ENCODE measurements around the gene TRIM23. TPM values are rescaled to one million over a fixed set of nuclear protein-coding genes. Genes with fewer than 3 reads are reported as not detected.

TRIM23 gene
- total and polyA plus RNA-seq, 4 donors: 4.1 to 28.5 (median 8.1) TPM

- Histone ChIP-seq H3K27me3 (ENCODE audit: control insufficient read depth in 3 of 3, insufficient read depth in 3 of 3, low read length in 2 of 3) (no peaks in the 10 kb centered on the region), H3K27ac (ENCODE audit: low read depth in 1 of 2, low read length in 1 of 2) (no peak overlapping the region), H3K9ac (ENCODE audit: insufficient read depth in 1 of 2, low read length in 2 of 2) (no peak overlapping the region), H3K36me3 (ENCODE audit: control insufficient read depth in 4 of 4, insufficient read depth in 4 of 4, low read length in 4 of 4) (peaks cover 8 to 28% (median 25%) of the 10 kb centered on the region in 4 donors), H3K4me3 (no peak overlapping the region), H3K9me3 (ENCODE audit: control insufficient read depth in 4 of 4, insufficient read depth in 3 of 4, low read length in 3 of 4) (no peaks in the 10 kb centered on the region), H3K4me1 (ENCODE audit: control insufficient read depth in 5 of 5, insufficient read depth in 5 of 5, low read length in 5 of 5) (no peaks in the 10 kb centered on the region)
- no peak for DNase-seq
- no peak for TF ChIP-seq CTCF (IDR thresholded peaks at IDR 0.05; ENCODE audit: control extremely low read depth, extremely low read depth)
- no peak for ATAC-seq (ENCODE audit: insufficient read depth, low FRiP score)
Observed at GRCh38 chr5:65577141-65577540, 47.0 kb downstream of the TRIM23 start.

DNA sequence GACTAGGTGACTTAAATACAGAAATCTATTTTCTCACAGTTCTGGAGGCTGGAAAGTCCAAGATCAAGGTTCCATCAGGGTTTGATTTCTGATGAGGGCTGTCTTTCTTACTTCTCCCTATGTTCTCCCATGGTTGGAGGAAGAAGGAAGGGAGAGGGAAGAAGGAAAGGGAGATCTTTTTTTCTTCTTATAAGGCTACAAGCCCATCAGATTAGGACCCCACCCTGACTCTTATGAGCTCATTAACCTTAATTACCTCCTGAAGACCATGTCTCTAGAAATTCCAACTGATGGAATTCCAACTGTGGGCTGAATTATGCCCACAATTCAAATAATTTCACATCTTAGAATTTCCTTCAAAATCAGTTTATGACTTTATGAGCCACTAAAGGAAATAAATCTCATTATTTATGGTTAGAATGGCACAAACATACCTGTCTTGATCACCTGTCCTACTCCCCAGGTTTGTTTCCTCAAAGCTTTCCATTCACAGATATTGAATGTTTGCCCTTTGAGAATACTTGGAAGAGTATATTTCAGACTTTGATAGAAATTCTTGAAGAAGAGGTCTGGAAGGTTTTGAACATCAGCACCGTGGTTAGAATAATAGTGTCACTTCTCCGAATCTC lies 53.4 kb downstream of the TRIM23 start:
- TF ChIP-seq CTCF (IDR thresholded peaks at IDR 0.05; ENCODE audit: control extremely low read depth, extremely low read depth): no peak
- no peaks in the 10 kb centered on the region for H3K4me1 ChIP-seq (ENCODE audit: control insufficient read depth in 5 of 5, insufficient read depth in 5 of 5, low read length in 5 of 5)
- H3K9ac ChIP-seq (ENCODE audit: insufficient read depth in 1 of 2, low read length in 2 of 2): no peak overlapping the region
- ATAC-seq (ENCODE audit: insufficient read depth, low FRiP score) (no peak), DNase-seq (no peak)
- no peaks in the 10 kb centered on the region for H3K27me3 ChIP-seq (ENCODE audit: control insufficient read depth in 3 of 3, insufficient read depth in 3 of 3, low read length in 2 of 3)
- no peak overlapping the region for H3K4me3 ChIP-seq
- H3K9me3 ChIP-seq (ENCODE audit: control insufficient read depth in 4 of 4, insufficient read depth in 3 of 4, low read length in 3 of 4): no peaks in the 10 kb centered on the region
- 94 to 96% methylated on average over 2 of the region's 2 CpGs for WGBS, 2 donors
- no peak overlapping the region for H3K27ac ChIP-seq (ENCODE audit: low read depth in 1 of 2, low read length in 1 of 2)
- peaks cover 5 to 17% (median 12%) of the 10 kb centered on the region in 4 donors for H3K36me3 ChIP-seq (ENCODE audit: control insufficient read depth in 4 of 4, insufficient read depth in 4 of 4, low read length in 4 of 4)

DNA sequence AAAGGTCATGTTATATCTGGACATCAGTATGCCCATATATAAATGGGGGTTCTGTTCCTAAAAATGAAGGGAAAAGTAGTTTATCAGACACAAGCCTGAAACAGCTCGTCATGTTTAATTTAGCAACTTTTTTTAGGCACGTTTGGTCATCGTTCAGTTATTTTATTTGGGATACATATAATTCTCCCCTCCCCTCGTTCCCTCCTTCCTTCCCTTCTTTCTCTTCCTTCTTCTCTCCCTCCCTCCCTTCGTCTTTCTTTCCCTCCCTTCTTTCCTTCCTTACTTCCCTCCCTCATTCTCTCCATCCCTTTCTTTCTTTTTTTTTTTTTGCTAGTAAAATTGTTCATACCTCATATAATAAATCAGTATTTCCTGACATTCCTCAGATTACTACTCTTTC lies 57.6 kb downstream of the TRIM23 start:
- WGBS, 2 donors: 78 to 79% methylated on average over 5 of the region's 5 CpGs
- Histone ChIP-seq H3K36me3 (ENCODE audit: control insufficient read depth in 4 of 4, insufficient read depth in 4 of 4, low read length in 4 of 4) (peaks cover 0 to 4% (median 4%) of the 10 kb centered on the region in 4 donors), H3K9me3 (ENCODE audit: control insufficient read depth in 4 of 4, insufficient read depth in 3 of 4, low read length in 3 of 4) (no peaks in the 10 kb centered on the region), H3K27ac (ENCODE audit: low read depth in 1 of 2, low read length in 1 of 2) (no peak overlapping the region), H3K27me3 (ENCODE audit: control insufficient read depth in 3 of 3, insufficient read depth in 3 of 3, low read length in 2 of 3) (no peaks in the 10 kb centered on the region), H3K4me3 (no peak overlapping the region), H3K4me1 (ENCODE audit: control insufficient read depth in 5 of 5, insufficient read depth in 5 of 5, low read length in 5 of 5) (peaks cover 0 to 23% (median 4%) of the 10 kb centered on the region in 5 donors), H3K9ac (ENCODE audit: insufficient read depth in 1 of 2, low read length in 2 of 2) (no peak overlapping the region)
- TF ChIP-seq CTCF (IDR thresholded peaks at IDR 0.05; ENCODE audit: control extremely low read depth, extremely low read depth): no peak
- ATAC-seq (ENCODE audit: insufficient read depth, low FRiP score): no peak
- DNase-seq: no peak

DNA sequence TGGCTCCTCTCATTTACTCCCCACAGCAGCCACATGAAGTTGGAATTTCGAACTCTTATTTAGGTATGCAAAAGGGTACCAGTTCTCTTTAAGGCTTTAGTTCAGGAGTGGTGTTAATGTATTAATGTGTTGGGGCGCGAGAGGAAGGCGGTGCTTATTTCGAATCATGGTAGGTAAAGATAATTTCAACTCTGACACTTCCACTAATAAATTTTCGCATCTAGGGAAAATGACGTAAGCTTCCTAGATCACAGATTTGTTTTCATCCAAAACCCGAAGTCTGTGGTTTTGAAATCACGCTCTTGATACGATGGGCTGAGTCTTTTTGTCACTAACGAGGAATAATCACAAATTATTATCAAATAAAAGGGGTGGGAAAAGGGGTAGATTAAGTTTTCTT lies 60.4 kb downstream of the TRIM23 start:
- H3K36me3 ChIP-seq (ENCODE audit: control insufficient read depth in 4 of 4, insufficient read depth in 4 of 4, low read length in 4 of 4): peaks cover 0 to 6% (median 1%) of the 10 kb centered on the region in 4 donors
- 2 to 5% methylated on average over 11 of the region's 11 CpGs for WGBS, 2 donors
- no peak for ATAC-seq (ENCODE audit: insufficient read depth, low FRiP score)
- no peak overlapping the region for H3K27ac ChIP-seq (ENCODE audit: low read depth in 1 of 2, low read length in 1 of 2)
- H3K27me3 ChIP-seq (ENCODE audit: control insufficient read depth in 3 of 3, insufficient read depth in 3 of 3, low read length in 2 of 3): no peaks in the 10 kb centered on the region
- DNase-seq: no peak
- no peak for TF ChIP-seq CTCF (IDR thresholded peaks at IDR 0.05; ENCODE audit: control extremely low read depth, extremely low read depth)
- peak overlapping the region; percentile 96 for H3K4me3 ChIP-seq
- H3K9me3 ChIP-seq (ENCODE audit: control insufficient read depth in 4 of 4, insufficient read depth in 3 of 4, low read length in 3 of 4): no peaks in the 10 kb centered on the region
- peak overlapping the region; percentile 67 to 99 for H3K9ac ChIP-seq (ENCODE audit: insufficient read depth in 1 of 2, low read length in 2 of 2)
- peaks cover 0 to 25% (median 4%) of the 10 kb centered on the region in 5 donors for H3K4me1 ChIP-seq (ENCODE audit: control insufficient read depth in 5 of 5, insufficient read depth in 5 of 5, low read length in 5 of 5)
